HL-60 (cell line): ENCODE results near the gene HDAC8.
"Not testable (repeated sequence)": the region's sequence is repeated elsewhere in the genome, so short reads cannot be mapped to it uniquely, and the experiment has no call there.

ENCODE experiments used
- DNase-seq, 2 experiments: peaks; one replicate each; pipeline ENCODE4 v3.0.0-alpha.2; 2010 to 2020; ENCODE audit warnings: low read depth in 1 of 2, low spot score in 1 of 2
- H3K27ac ChIP-seq: fragments of 250-450 bp; sonication (Bioruptor Pico); replicated peaks from 2 replicates; pipeline ENCODE4 v1.5.1; 2020; ENCODE audit warnings: mild to moderate bottlenecking, moderate library complexity
- H3K27me3 ChIP-seq: fragments of 250-450 bp; sonication (Bioruptor Pico); 2 replicates; pipeline ENCODE4 v1.5.1; 2021; ENCODE audit warnings: mild to moderate bottlenecking, moderate library complexity; ENCODE audit not compliant: insufficient read depth, poor library complexity, severe bottlenecking
- H3K4me3 ChIP-seq: replicated peaks from 2 replicates; pipeline ENCODE4 v1.5.1; 2011; ENCODE audit warnings: mild to moderate bottlenecking, control low read depth, low read length; ENCODE audit not compliant: insufficient read depth
- CTCF ChIP-seq: IDR thresholded peaks from one replicate; pipeline ENCODE4 v1.5.1; 2011; ENCODE audit warnings: low read length, control low read depth, inconsistent platforms; ENCODE audit not compliant: insufficient read depth
- GABPA ChIP-seq: IDR thresholded peaks from 2 replicates; pipeline ENCODE4 v1.6.1; 2012; ENCODE audit warnings: low read depth
- POLR2AphosphoS5 ChIP-seq: IDR thresholded peaks from 2 replicates; pipeline ENCODE4 v1.6.1; 2012; ENCODE audit warnings: low read depth
- SPI1 ChIP-seq: IDR thresholded peaks from 2 replicates; pipeline ENCODE4 v1.6.1; 2012; ENCODE audit warnings: low read depth, mild to moderate bottlenecking, borderline replicate concordance
- TF ChIP-seq, protein P1 (sequence below): IDR thresholded peaks from 2 replicates; pipeline ENCODE4 v1.6.1; 2012; ENCODE audit warnings: low read depth; ENCODE audit not compliant: insufficient replicate concordance

The HDAC8 gene

DNA sequence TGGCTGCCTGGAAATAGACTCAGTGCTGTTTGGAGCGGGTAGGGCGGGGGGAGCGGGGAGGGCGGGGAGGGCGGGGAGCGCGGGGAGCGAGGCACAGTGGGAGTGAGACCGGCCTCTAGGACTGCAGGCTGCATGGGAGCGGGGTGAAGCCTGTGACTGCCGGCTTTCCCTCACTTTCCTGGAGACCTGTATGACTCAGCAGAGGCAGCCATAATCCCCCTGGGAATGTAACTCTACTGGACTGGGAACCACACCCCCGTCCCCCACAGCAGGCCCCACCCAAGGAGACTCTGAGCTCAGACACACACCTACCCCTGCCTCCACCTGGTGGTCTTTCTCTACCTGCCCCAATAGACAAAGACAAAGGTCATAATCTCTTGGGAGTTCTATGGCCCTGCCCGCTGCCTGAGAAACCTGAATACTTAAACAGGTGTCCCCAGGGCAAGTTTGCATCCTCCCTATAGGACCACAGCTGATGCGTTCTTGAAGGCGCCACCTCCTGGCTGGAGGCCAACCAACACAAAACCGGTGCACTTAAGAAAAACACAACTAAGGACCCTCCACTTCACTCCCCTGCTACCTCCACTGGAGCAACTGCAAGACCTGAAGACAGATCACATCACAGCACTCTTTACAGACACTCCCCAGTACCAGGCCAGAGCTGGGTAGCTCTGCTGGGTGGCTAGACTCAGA is 18.0 kb downstream of the HDAC8 start:
- no peaks in the 10 kb centered on the region for H3K27me3 ChIP-seq
- TF ChIP-seq POLR2AphosphoS5 = no peak
- TF ChIP-seq SPI1 = no peak
- no peak for TF ChIP-seq GABPA
- TF ChIP-seq CTCF = no peak
- TF ChIP-seq, protein P1, sequence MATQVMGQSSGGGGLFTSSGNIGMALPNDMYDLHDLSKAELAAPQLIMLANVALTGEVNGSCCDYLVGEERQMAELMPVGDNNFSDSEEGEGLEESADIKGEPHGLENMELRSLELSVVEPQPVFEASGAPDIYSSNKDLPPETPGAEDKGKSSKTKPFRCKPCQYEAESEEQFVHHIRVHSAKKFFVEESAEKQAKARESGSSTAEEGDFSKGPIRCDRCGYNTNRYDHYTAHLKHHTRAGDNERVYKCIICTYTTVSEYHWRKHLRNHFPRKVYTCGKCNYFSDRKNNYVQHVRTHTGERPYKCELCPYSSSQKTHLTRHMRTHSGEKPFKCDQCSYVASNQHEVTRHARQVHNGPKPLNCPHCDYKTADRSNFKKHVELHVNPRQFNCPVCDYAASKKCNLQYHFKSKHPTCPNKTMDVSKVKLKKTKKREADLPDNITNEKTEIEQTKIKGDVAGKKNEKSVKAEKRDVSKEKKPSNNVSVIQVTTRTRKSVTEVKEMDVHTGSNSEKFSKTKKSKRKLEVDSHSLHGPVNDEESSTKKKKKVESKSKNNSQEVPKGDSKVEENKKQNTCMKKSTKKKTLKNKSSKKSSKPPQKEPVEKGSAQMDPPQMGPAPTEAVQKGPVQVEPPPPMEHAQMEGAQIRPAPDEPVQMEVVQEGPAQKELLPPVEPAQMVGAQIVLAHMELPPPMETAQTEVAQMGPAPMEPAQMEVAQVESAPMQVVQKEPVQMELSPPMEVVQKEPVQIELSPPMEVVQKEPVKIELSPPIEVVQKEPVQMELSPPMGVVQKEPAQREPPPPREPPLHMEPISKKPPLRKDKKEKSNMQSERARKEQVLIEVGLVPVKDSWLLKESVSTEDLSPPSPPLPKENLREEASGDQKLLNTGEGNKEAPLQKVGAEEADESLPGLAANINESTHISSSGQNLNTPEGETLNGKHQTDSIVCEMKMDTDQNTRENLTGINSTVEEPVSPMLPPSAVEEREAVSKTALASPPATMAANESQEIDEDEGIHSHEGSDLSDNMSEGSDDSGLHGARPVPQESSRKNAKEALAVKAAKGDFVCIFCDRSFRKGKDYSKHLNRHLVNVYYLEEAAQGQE = no peak
- DNase-seq = no peak
- no peak overlapping the region for H3K4me3 ChIP-seq
- no peak overlapping the region for H3K27ac ChIP-seq

DNA sequence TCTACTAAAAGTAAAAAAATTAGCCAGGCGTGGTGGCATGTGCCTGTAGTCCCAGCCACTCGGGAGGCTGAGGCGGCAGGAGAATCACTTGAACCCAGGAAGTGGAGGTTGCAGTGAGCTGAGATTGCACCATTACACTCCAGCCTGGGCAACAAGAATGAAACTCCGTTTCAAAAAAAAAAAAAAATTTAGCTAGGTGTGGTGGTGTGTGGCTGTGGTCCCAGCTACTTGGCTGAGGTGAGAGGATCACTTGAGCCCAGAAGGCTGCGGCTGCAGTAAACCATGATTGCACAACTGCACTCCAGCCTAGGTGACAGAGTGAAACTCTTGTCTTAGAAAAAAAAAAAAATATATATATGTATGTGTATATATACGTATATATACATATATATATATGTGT is 20.2 kb downstream of the HDAC8 start:
- not testable (repeated sequence) for H3K4me3 ChIP-seq, H3K27me3 ChIP-seq, DNase-seq, H3K27ac ChIP-seq

DNA sequence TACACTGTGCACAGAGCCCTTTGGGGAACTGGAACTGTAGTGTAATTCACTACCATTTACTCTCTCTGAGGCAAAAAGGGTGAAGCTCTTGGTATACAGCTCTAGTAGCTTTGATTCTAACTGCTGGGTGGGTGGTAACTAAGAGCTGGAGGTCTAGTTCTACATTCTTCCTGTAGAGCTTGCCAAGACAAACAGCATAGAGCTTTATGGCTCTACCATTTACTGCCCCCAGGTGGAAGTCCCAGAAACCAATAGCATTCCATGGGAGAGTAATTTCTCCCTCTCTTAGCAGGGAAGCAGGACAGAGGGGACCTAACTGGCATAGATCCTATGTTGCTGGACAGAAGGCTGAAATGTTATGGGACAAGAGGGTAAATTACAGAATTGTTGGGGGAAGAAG is 26.7 kb downstream of the HDAC8 start:
- no peaks in the 10 kb centered on the region for H3K27me3 ChIP-seq
- no peak for DNase-seq
- TF ChIP-seq SPI1 (no peak), POLR2AphosphoS5 (no peak), GABPA (no peak), CTCF (no peak)
- TF ChIP-seq, protein P1 = no peak
- H3K4me3 ChIP-seq = no peak overlapping the region
- H3K27ac ChIP-seq = no peak overlapping the region

GRCh38 chrX:72540318-72540717 is 32.3 kb downstream of the HDAC8 start:
- no peak overlapping the region for H3K27ac ChIP-seq
- H3K4me3 ChIP-seq = no peak overlapping the region
- no peaks in the 10 kb centered on the region for H3K27me3 ChIP-seq
- DNase-seq = no peak
- TF ChIP-seq SPI1 (no peak), CTCF (no peak), GABPA (no peak), POLR2AphosphoS5 (no peak)
